H9 (cell line): ENCODE measurements around the gene SRGAP2C. TPM values are rescaled to one million over a fixed set of nuclear protein-coding genes. Genes with fewer than 3 reads are reported as not detected.
"Not testable (repeated sequence)": the region's sequence is repeated elsewhere in the genome, so short reads cannot be mapped to it uniquely, and the experiment has no call there.

Experiments used
- DNase-seq: peaks from one replicate; pipeline ENCODE4 v3.0.0-alpha.2; 2017
- H2AFZ ChIP-seq: one replicate; pipeline ENCODE4 v1.6.1; 2013; ENCODE audit warnings: mild to moderate bottlenecking, low read length, control low read depth, moderate library complexity
- H2AK5ac ChIP-seq: 2 replicates; pipeline ENCODE4 v1.6.1; 2013; ENCODE audit warnings: low read length, control low read depth, mixed read lengths; ENCODE audit not compliant: insufficient read length
- H2BK120ac ChIP-seq: one replicate; pipeline ENCODE4 v1.6.1; 2013; ENCODE audit warnings: low read depth, mild to moderate bottlenecking, low read length, control low read depth, inconsistent platforms; ENCODE audit not compliant: poor library complexity, severe bottlenecking
- H2BK12ac ChIP-seq: 2 replicates; pipeline ENCODE4 v1.6.1; 2013; ENCODE audit warnings: low read length, control low read depth, mixed read lengths, low read depth; ENCODE audit not compliant: insufficient read length
- H2BK15ac ChIP-seq: 2 replicates; pipeline ENCODE4 v1.6.1; 2013; ENCODE audit warnings: low read depth, low read length, control low read depth
- H2BK20ac ChIP-seq: one replicate; pipeline ENCODE4 v1.6.1; 2013; ENCODE audit warnings: low read depth, mild to moderate bottlenecking, low read length, control low read depth, inconsistent platforms; ENCODE audit not compliant: poor library complexity, severe bottlenecking
- H2BK5ac ChIP-seq: 2 replicates; pipeline ENCODE4 v1.6.1; 2013; ENCODE audit warnings: low read length, control low read depth, mixed read lengths; ENCODE audit not compliant: insufficient read length
- H3K14ac ChIP-seq: 2 replicates; pipeline ENCODE4 v1.6.1; 2013; ENCODE audit warnings: low read length, control low read depth; ENCODE audit not compliant: insufficient read depth
- H3K18ac ChIP-seq: 2 replicates; pipeline ENCODE4 v1.6.1; 2013; ENCODE audit warnings: low read depth, mild to moderate bottlenecking, mixed read lengths, low read length, control low read depth; ENCODE audit not compliant: insufficient read length
- H3K23ac ChIP-seq: 2 replicates; pipeline ENCODE4 v1.6.1; 2013; ENCODE audit warnings: low read length, control low read depth, mixed read lengths, low read depth; ENCODE audit not compliant: insufficient read length
- H3K23me2 ChIP-seq: 2 replicates; pipeline ENCODE4 v1.6.1; 2013; ENCODE audit warnings: low read depth, mild to moderate bottlenecking, mixed read lengths, low read length, control low read depth; ENCODE audit not compliant: insufficient read length, poor library complexity, severe bottlenecking
- H3K27ac ChIP-seq: 2 replicates; pipeline ENCODE4 v1.5.1; 2013; ENCODE audit warnings: low read length, control low read depth, mixed read lengths, low read depth; ENCODE audit not compliant: insufficient read length
- H3K27me3 ChIP-seq: 2 replicates; pipeline ENCODE4 v1.6.1; 2013; ENCODE audit warnings: low read length, control low read depth, inconsistent platforms; ENCODE audit not compliant: insufficient read depth
- H3K4ac ChIP-seq: 2 replicates; pipeline ENCODE4 v1.6.1; 2013; ENCODE audit warnings: low read depth, mild to moderate bottlenecking, control low read depth, inconsistent platforms, low read length, moderate library complexity
- H3K4me1 ChIP-seq: 2 replicates; pipeline ENCODE4 v1.6.1; 2013; ENCODE audit warnings: low read length, control low read depth, inconsistent platforms; ENCODE audit not compliant: insufficient read depth
- H3K4me2 ChIP-seq: 2 replicates; pipeline ENCODE4 v1.6.1; 2013; ENCODE audit warnings: low read length, control low read depth, mixed read lengths; ENCODE audit not compliant: insufficient read length, insufficient read depth
- H3K56ac ChIP-seq: 2 replicates; pipeline ENCODE4 v1.6.1; 2013; ENCODE audit warnings: low read depth, mild to moderate bottlenecking, mixed read lengths, low read length, control low read depth; ENCODE audit not compliant: insufficient read length
- H3K79me1 ChIP-seq: 2 replicates; pipeline ENCODE4 v1.6.1; 2013; ENCODE audit warnings: low read depth, mild to moderate bottlenecking, moderate library complexity, low read length, control low read depth, inconsistent platforms; ENCODE audit not compliant: insufficient read depth, poor library complexity, severe bottlenecking
- H3K79me2 ChIP-seq: 2 replicates; pipeline ENCODE4 v1.6.1; 2013; ENCODE audit warnings: low read length, control low read depth, inconsistent platforms; ENCODE audit not compliant: insufficient read depth
- H3K9ac ChIP-seq: 2 replicates; pipeline ENCODE4 v1.6.1; 2013; ENCODE audit warnings: low read length, control low read depth, mixed read lengths; ENCODE audit not compliant: insufficient read length; ENCODE audit errors: extremely low read depth
- H3K9me3 ChIP-seq: one replicate; pipeline ENCODE4 v1.6.1; 2013; ENCODE audit warnings: low read depth, low read length, inconsistent platforms; ENCODE audit not compliant: control insufficient read depth
- H3T11ph ChIP-seq: one replicate; pipeline ENCODE4 v1.6.1; 2013; ENCODE audit warnings: mild to moderate bottlenecking, low read length, control low read depth, inconsistent platforms
- H4K20me1 ChIP-seq: one replicate; pipeline ENCODE4 v1.6.1; 2013; ENCODE audit not compliant: control insufficient read depth, insufficient read length, insufficient read depth
- H4K5ac ChIP-seq: 2 replicates; pipeline ENCODE4 v1.6.1; 2013; ENCODE audit warnings: low read depth, mild to moderate bottlenecking, mixed read lengths, low read length, control low read depth; ENCODE audit not compliant: insufficient read length
- H4K8ac ChIP-seq: replicated peaks from 2 replicates; pipeline ENCODE4 v1.6.1; 2013; ENCODE audit warnings: low read length, control low read depth, mixed read lengths, low read depth; ENCODE audit not compliant: insufficient read length
- H4K91ac ChIP-seq: 2 replicates; pipeline ENCODE4 v1.6.1; 2013; ENCODE audit warnings: low read depth, mild to moderate bottlenecking, moderate library complexity, mixed read lengths, low read length, control low read depth; ENCODE audit not compliant: insufficient read length
- H3K27ac Mint-ChIP-seq, 3 experiments: 2 replicates in 2 of 3; 3 replicates in 1 of 3; pipeline ENCODE4 v1.8.0; 2020 to 2021; ENCODE audit warnings: mixed read lengths in 3 of 3, mild to moderate bottlenecking in 1 of 3, moderate library complexity in 1 of 3
- H3K27me3 Mint-ChIP-seq: 2 replicates; pipeline ENCODE4 v1.8.0; 2021; ENCODE audit warnings: low read depth, mild to moderate bottlenecking, moderate library complexity, mixed read lengths
- H3K36me3 Mint-ChIP-seq, 3 experiments: 2 replicates in 2 of 3; 3 replicates in 1 of 3; pipeline ENCODE4 v1.8.0; 2020 to 2021; ENCODE audit warnings: low read depth in 3 of 3, mixed read lengths in 3 of 3; ENCODE audit not compliant: insufficient read depth in 1 of 3
- H3K4me1 Mint-ChIP-seq, 2 experiments: 2 replicates each; pipeline ENCODE4 v1.8.0; 2020; ENCODE audit warnings: mixed read lengths in 2 of 2
- H3K4me3 Mint-ChIP-seq, 2 experiments: 2 replicates in 1 of 2; 3 replicates in 1 of 2; pipeline ENCODE4 v1.8.0; 2020 to 2021; ENCODE audit warnings: mild to moderate bottlenecking in 2 of 2, mixed read lengths in 2 of 2, moderate library complexity in 1 of 2
- H3K9me3 Mint-ChIP-seq, 2 experiments: 2 replicates in 1 of 2; 3 replicates in 1 of 2; pipeline ENCODE4 v1.8.0; 2020; ENCODE audit warnings: mild to moderate bottlenecking in 2 of 2, mixed read lengths in 2 of 2, moderate library complexity in 1 of 2
- WGBS: extraction: QIAGEN DNeasy Blood & Tissue Kit; methylation state at CpG from one replicate; pipeline ENCODE4 v1.1.7; 2013; ENCODE audit warnings: missing lambda C conversion rate, low lambda C conversion rate, mixed read lengths; ENCODE audit not compliant: insufficient read length; ENCODE audit errors: extremely low coverage; 5-methylcytosine and 5-hydroxymethylcytosine counted together
- total RNA-seq: library from RNA; stranded (reverse); gene quantifications from 2 replicates; pipeline ENCODE4 v1.2.1, GENCODE V29; 2021

Gene SRGAP2C
- total RNA-seq, 1 experiment from 2014 or later = 16.5 TPM

GRCh38 chr1:121369959-121370358, 185.2 kb downstream of the SRGAP2C start:
- not testable (repeated sequence) for H3T11ph ChIP-seq, H3K79me1 ChIP-seq, H3K9ac ChIP-seq, H3K79me2 ChIP-seq, H2BK15ac ChIP-seq, H3K4me3 Mint-ChIP-seq, H2AFZ ChIP-seq, H3K23ac ChIP-seq, H2BK12ac ChIP-seq, H3K56ac ChIP-seq, H2BK120ac ChIP-seq, H2BK20ac ChIP-seq, H3K4me2 ChIP-seq, H4K20me1 ChIP-seq, H3K4me1 ChIP-seq, H3K27ac ChIP-seq, H4K8ac ChIP-seq, H3K14ac ChIP-seq, H4K91ac ChIP-seq, H3K4me1 Mint-ChIP-seq, H3K4ac ChIP-seq, H3K27ac Mint-ChIP-seq, DNase-seq, H3K9me3 ChIP-seq, H3K23me2 ChIP-seq, H3K36me3 Mint-ChIP-seq, H3K9me3 Mint-ChIP-seq, H4K5ac ChIP-seq, H3K18ac ChIP-seq, H3K27me3 Mint-ChIP-seq, H2BK5ac ChIP-seq, H2AK5ac ChIP-seq, H3K27me3 ChIP-seq
- WGBS = no CpG with 5 or more reads among the region's 2 CpGs

DNA sequence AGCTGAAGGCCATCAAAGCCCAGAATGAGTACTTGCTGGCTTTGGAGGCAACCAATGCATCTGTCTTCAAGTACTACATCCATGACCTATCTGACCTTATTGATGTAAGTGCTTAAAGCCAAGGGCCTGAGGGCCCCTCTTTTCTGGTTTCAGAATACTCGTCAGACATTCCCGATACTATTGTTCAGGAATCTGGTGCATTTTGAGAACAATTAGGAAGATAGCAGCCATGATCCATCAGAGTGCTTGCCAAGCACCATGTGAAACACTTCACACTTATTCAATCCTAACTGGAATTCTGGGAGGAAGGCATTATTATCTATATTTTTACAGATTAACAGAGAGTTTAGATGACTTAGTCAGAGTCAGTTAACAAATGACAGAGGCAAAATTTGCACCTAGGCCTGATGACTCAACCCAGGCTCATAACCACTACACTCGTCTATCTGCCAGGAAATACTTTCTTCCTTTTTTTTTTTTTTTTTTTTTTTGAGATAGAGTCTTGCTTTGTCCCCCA, 190.1 kb downstream of the SRGAP2C start:
- H3K27me3 Mint-ChIP-seq, H3K79me1 ChIP-seq, H3K4me3 Mint-ChIP-seq, H2BK12ac ChIP-seq, H3K23me2 ChIP-seq, H3K4me1 Mint-ChIP-seq, H2AFZ ChIP-seq, H3K27me3 ChIP-seq, H4K5ac ChIP-seq, H3K27ac ChIP-seq, H3K36me3 Mint-ChIP-seq, H2AK5ac ChIP-seq, H3K23ac ChIP-seq, H3K27ac Mint-ChIP-seq, H3K9me3 ChIP-seq, H3K4me2 ChIP-seq, H2BK120ac ChIP-seq, H3K14ac ChIP-seq, H2BK20ac ChIP-seq, H4K20me1 ChIP-seq, H3K79me2 ChIP-seq, H3K18ac ChIP-seq, H3K4ac ChIP-seq, H4K8ac ChIP-seq, H3K9me3 Mint-ChIP-seq, H3T11ph ChIP-seq, H3K56ac ChIP-seq, H4K91ac ChIP-seq, H3K9ac ChIP-seq, H3K4me1 ChIP-seq, H2BK15ac ChIP-seq, H2BK5ac ChIP-seq, DNase-seq: not testable (repeated sequence)
- no CpG with 5 or more reads among the region's 3 CpGs for WGBS
